DND-41 (cell line): ENCODE measurements around the gene SPDYE2B.
"Not testable (repeated sequence)": the region's sequence is repeated elsewhere in the genome, so short reads cannot be mapped to it uniquely, and the experiment has no call there.

Experiments used
- EZH2 ChIP-seq: IDR thresholded peaks from 3 replicates; pipeline ENCODE4 v1.6.1; 2012; ENCODE audit warnings: borderline replicate concordance, low read depth, mild to moderate bottlenecking, moderate library complexity, low read length, inconsistent platforms; ENCODE audit not compliant: severe bottlenecking
- TF ChIP-seq, protein P1 (sequence below): IDR thresholded peaks from 2 replicates; pipeline ENCODE4 v1.5.1; 2012; ENCODE audit warnings: borderline replicate concordance, low read length, moderate library complexity, mild to moderate bottlenecking; ENCODE audit not compliant: poor library complexity, severe bottlenecking; ENCODE audit errors: extremely low read depth

DNA sequence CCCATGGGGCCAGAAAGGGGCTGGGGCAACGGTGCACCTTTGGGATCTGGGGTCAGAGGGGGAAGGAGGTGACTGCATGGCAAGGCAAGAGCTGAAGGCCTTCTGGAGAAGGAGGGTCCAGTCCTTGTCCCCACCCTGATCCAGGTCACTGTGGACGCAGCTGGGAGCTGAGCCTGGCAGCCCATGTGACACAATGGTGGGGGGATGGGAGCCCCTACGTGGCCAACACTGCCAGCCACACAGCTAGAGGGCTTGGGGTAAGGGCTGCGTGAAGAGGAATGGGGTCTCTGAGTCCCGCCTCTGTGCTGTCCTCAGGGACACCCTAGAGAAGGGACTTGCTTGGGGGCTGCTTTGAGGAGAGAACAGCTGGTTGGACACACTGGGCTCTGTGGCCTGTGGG, 30.7 kb downstream of the SPDYE2B start:
- TF ChIP-seq, protein P1, sequence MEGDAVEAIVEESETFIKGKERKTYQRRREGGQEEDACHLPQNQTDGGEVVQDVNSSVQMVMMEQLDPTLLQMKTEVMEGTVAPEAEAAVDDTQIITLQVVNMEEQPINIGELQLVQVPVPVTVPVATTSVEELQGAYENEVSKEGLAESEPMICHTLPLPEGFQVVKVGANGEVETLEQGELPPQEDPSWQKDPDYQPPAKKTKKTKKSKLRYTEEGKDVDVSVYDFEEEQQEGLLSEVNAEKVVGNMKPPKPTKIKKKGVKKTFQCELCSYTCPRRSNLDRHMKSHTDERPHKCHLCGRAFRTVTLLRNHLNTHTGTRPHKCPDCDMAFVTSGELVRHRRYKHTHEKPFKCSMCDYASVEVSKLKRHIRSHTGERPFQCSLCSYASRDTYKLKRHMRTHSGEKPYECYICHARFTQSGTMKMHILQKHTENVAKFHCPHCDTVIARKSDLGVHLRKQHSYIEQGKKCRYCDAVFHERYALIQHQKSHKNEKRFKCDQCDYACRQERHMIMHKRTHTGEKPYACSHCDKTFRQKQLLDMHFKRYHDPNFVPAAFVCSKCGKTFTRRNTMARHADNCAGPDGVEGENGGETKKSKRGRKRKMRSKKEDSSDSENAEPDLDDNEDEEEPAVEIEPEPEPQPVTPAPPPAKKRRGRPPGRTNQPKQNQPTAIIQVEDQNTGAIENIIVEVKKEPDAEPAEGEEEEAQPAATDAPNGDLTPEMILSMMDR = not testable (repeated sequence)
- TF ChIP-seq EZH2 = not testable (repeated sequence)
